ENCODE measurements around the gene EEF1AKMT2.
A peak's percentile ranks its signal among the peaks of the same experiment; 100 is the strongest.
"Not testable (repeated sequence)": the region's sequence is repeated elsewhere in the genome, so short reads cannot be mapped to it uniquely, and the experiment has no call there.

EEF1AKMT2 gene

GRCh38 chr10:124791547-124792348 lies at the start of gene EEF1AKMT2:
EEF1AKMT2 (minus strand) TSS chr10:124791887; CDS start chr10:124791833, 54 bp downstream.
- H3K4me3 ChIP-seq (ENCODE audit: low read depth, low read length), result peak within 1 kb of the TSS; percentile 78

- H3K4me3 ChIP-seq (ENCODE audit: low read depth, low read length), result no peak overlapping the region
These were observed 46.0 kb upstream of the EEF1AKMT2 start for GRCh38 chr10:124837687-124838086.

- H3K4me3 ChIP-seq (ENCODE audit: low read depth, low read length), result no peak overlapping the region
These were observed 39.4 kb upstream of the EEF1AKMT2 start for GRCh38 chr10:124831116-124831515.

DNA sequence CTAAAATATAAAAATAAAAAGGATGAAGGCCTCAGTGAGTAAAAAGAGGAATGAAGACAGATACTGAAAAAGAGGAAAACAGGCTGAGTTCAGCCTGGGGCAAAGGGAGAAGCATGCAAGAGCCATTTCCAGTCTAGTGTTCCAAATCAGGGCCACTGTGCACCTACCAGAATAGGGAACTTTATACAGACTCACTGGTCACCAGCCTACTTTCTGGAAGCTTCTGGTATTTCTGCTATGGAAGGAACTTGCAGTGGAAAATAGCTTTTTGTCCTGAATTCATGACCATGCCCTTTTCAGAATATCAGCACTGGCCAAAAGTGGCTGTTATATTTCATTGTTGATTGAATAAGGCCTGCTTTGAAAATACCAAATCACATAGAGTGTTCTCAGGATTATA lies 38.8 kb upstream of the EEF1AKMT2 start:
- H3K4me3 ChIP-seq (ENCODE audit: low read depth, low read length), result no peak overlapping the region

DNA sequence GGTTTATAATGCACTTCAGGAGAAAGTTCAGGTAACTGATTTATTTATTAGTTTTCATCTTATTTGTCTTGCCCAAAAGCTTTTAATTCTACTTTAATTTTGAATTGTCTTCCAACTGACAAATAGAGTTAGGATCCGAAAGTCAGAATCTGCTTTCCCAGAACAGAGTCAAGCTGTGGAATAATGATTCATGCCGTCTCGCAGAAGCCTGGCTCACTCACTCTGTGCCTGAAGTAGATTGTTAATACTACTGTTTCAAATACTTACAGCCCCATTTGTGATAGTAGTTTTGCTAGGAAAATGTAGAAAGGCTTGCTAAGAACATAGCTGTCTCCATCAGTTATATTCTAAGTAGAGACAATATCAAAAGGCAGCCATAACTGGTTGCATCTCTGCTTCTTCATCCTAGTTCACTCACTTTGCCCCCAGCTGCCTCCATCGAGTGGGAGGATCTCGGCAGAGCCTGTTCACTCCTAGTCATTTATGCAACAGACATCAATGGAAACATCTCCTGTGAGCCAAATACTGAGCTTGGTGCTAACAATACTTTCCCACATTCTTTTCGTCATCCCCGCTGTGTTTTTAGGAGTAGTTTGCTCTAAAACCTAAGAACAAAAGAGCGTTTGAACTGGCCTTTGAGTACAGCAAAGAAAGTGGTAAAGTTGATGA lies 37.9 kb upstream of the EEF1AKMT2 start:
- H3K4me3 ChIP-seq (ENCODE audit: low read depth, low read length), result no peak overlapping the region

DNA sequence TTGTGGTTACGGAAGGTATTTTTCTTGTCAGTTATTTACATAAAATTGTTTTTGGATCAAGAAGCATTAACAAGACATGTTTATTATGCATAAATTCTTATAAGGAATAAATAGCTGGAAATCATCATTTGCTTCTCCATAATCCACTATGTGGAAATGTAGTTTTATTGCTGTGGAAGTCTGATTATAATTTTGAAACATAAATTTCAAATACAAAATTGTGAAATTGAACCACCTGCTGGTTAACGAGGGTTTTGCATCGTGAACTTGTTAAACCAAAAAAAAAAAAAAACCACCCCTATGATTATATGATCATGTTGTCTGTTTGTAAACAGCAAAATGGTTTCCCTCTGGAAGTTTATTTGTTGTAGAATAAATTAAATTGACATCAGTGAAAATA lies 35.8 kb upstream of the EEF1AKMT2 start:
- H3K4me3 ChIP-seq (ENCODE audit: low read depth, low read length), result no peak overlapping the region

- no peak overlapping the region for H3K4me3 ChIP-seq (ENCODE audit: low read depth, low read length)
These were observed 34.6 kb upstream of the EEF1AKMT2 start for GRCh38 chr10:124826262-124826661.

GRCh38 chr10:124825702-124826101 lies 34.0 kb upstream of the EEF1AKMT2 start:
- no peak overlapping the region for H3K4me3 ChIP-seq (ENCODE audit: low read depth, low read length)

DNA sequence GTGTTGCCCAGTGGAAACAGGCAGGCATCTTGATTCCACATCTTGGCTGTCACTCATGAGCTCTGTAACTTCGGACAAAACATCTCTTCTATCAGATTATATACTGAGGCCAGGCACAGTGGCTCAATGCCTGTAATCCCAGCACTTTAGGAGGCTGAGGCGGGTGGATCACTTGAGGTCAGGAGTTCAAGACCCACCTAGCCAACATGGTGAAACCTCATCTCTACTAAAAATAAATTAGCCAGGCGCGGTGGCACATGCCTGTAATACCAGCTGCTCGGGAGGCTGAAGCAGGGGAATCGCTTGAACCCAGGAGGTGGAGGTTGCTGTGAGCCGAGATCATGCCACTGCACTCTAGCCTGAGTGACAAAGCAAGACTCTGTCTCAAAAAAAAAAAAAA lies 33.2 kb upstream of the EEF1AKMT2 start:
- H3K4me3 ChIP-seq (ENCODE audit: low read depth, low read length), result not testable (repeated sequence)

DNA sequence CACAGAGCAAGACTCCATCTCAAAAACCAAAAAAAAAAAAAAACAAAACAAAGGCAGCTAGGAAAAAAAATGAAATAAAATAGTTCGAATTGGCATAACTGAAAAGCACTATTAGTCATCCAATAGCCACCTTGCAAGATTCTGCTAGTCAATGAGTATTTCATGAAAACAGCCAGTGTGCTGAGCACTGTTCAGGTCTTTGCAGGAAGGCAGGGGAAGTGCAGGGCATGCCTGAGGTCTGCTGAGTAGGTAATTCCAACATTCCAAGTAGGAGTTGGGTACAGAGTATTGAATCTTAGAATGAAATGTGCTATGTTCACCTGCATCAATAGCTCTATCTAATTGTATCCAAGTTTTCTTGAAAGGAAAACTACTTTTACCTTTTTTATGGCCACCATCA lies 32.8 kb upstream of the EEF1AKMT2 start:
- H3K4me3 ChIP-seq (ENCODE audit: low read depth, low read length), result no peak overlapping the region

- no peak overlapping the region for H3K4me3 ChIP-seq (ENCODE audit: low read depth, low read length)
These were observed 29.8 kb upstream of the EEF1AKMT2 start for GRCh38 chr10:124821520-124821919.

- H3K4me3 ChIP-seq (ENCODE audit: low read depth, low read length), result no peak overlapping the region
These were observed 28.4 kb upstream of the EEF1AKMT2 start for GRCh38 chr10:124820121-124820520.

DNA sequence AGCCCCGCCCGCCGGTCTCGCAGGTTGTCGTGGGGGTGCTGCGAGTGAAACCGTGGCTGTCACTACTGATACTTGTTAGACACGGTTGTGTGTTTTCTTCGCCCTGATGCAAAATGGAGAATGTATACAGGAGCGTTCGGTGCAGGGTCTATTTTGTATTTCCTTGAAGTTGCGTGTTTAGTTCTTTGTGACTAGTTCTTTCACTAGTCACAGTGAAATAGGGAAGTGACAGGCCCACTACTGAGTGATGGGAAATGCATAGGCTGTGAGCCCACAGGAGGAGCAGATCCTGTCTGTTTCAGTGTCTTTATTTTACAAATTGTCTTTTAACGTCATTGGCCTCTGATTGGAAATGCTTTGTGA lies 10.6 kb upstream of the EEF1AKMT2 start:
- peak overlapping the region; percentile 82 for H3K4me3 ChIP-seq (ENCODE audit: low read depth, low read length)

DNA sequence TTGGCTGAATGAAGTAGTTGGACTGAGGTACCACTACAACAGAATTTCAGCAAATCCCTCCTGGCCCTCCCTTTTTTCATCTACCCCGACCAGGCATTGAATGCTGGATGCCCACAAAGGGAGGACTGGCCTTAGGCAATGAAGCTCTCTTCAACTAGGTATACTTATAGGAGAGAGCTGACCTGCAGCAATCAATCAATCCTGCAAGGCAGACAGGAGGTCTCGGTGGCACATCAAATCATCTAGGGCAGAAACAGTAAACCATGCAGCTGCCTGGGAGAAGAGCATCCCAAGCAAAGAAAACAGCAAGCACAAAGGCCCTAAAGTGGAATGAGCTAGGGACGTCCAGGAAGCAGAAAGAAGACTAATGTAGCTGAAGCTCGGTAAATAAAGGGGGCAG lies 7.5 kb upstream of the EEF1AKMT2 start:
- H3K4me3 ChIP-seq (ENCODE audit: low read depth, low read length), result no peak overlapping the region

DNA sequence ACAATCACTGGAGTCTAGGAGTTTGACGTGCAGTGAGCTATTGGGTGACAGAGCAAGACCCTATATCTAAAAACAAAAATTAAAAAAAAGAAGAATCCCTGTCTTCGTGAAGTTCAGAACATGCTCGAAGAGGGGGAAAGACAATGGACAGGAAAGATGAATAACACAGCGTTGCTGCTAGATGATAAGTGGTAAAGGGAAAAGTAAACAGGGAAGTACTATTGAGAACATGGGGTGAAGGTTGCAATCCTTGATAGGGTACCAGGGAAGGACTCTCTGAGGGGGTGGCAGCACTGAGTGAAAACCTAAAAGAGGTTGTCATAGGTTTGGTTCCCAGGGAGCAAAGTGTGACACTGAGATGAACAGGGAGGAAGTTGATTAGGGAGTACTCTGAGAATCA lies 7.1 kb upstream of the EEF1AKMT2 start:
- no peak overlapping the region for H3K4me3 ChIP-seq (ENCODE audit: low read depth, low read length)

DNA sequence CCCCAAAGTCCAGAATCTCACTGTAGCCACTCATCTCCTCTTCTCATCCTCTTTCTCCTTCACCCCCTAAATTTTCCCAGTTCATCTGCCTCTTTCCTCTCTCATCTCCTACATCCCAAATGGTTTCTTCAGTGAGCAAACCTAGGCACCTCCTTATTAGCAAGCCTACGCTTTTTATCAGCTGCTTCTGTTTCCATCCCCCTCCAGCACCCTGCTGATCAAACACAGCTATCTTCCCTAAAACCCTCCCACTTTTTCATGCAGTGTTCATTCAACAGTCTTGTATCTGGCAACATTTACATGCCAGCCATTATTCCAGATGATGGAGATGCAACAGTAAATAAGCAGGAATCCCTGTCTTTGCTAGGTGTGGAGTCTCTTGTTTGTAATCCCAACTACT lies 6.7 kb upstream of the EEF1AKMT2 start:
- H3K4me3 ChIP-seq (ENCODE audit: low read depth, low read length), result no peak overlapping the region

GRCh38 chr10:124792998-124793352 lies 1.3 kb upstream of the EEF1AKMT2 start:
- no peak overlapping the region for H3K4me3 ChIP-seq (ENCODE audit: low read depth, low read length)

DNA sequence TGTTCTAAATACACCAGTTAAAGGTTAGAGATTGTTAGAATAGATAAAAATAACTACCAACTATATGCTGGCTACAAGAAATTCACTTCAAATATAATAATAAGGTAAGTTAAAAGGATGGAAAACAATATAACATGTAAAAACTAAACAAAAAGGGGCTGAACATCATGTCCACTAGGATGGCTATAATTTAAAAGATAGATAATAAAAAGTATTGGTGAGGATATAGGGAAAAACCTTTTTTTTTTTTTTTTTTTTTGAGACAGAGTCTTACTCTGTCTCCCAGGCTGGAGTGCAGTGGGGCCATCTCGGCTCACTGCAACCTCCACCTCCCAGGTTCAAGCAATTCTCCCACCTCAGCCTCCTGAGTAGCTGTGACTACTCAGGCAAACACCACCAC lies 8.8 kb downstream of the EEF1AKMT2 start:
- H3K4me3 ChIP-seq (ENCODE audit: low read depth, low read length), result not testable (repeated sequence)

DNA sequence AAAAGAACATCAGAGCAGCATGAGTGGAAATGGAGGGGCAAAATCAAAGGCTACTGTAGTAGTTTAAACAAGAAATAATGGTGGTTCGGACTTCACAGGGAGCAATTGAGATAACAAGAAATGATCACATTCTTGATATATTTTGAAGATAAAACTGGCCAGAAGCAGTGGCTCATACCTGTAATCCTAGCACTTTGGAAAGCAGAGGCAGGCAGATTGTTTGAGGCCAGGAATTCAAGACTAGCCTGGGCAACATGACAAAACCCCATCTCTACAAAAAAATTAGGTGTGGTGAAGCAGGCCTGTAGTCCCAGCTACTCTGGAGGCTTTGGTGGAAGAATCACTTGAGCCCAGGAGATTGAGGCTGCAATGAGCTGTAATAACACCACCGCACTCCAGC lies 22.9 kb downstream of the EEF1AKMT2 start:
- H3K4me3 ChIP-seq (ENCODE audit: low read depth, low read length), result no peak overlapping the region

GRCh38 chr10:124765256-124765655 lies 26.4 kb downstream of the EEF1AKMT2 start:
- no peak overlapping the region for H3K4me3 ChIP-seq (ENCODE audit: low read depth, low read length)

DNA sequence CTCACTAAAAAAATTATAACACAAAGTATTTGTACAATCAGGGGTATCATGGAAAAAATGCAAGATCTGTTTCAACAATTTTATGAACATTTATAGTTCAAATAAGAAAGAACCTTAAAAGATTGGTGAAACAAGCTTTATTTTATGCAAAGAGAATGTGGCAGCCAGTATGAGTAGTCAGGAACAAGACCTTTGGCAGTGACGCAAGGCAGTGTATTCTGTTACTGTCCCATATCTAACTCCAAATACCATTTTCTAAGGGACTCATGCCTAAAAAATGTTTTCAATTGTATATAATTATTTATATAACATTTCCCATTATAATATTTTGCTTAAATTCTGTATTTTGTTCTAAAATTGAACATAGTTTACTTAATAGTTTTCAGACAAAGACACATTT lies 28.4 kb downstream of the EEF1AKMT2 start:
- H3K4me3 ChIP-seq (ENCODE audit: low read depth, low read length), result no peak overlapping the region

DNA sequence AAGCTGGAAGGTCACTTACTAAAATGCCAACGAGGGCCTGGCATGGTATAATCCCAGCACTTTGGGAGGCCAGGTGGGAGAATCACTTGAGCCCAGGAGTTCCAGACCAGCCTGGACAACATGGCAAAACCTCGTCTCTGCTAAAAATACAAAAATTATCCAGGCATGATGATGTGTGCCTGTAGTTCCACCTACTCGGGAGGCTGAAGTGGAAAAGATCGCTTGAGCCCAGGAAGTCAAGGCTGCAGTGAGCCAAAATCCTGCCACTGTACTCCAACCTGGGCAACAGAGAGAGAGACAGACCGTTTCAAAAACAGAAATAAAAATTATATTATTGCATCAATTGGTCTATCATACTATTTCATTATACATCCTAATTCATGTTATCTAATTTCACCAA lies 29.4 kb downstream of the EEF1AKMT2 start:
- no peak overlapping the region for H3K4me3 ChIP-seq (ENCODE audit: low read depth, low read length)

Measured in iPS-11a (cell line).